GM23338 (cell line): Measurements from ENCODE around the gene ISG15. TPM values are rescaled to one million over a fixed set of nuclear protein-coding genes. Genes with fewer than 3 reads are reported as not detected.

Source experiments
- ATAC-seq: fragments of 200-7000 bp; cut with Tn5 transposase; 3 replicates; pipeline ENCODE4 v1.9.1; 2020
- DNase-seq: peaks from one replicate; pipeline ENCODE4 v3.0.0-alpha.2; 2015; ENCODE audit warnings: low spot score
- H2AFZ ChIP-seq: fragments of 200-600 bp; sonication (generic); 2 replicates; pipeline ENCODE4 v1.8.0; 2016; ENCODE audit warnings: antibody characterized with exemption, mild to moderate bottlenecking, moderate library complexity
- H3F3A ChIP-seq: fragments of 200-600 bp; sonication (generic); replicated peaks from 2 replicates; pipeline ENCODE4 v1.8.0; 2017; ENCODE audit warnings: antibody characterized with exemption, mixed run types, low read depth
- H3K27ac ChIP-seq: fragments of 200-600 bp; sonication (generic); 2 replicates; pipeline ENCODE4 v1.6.1; 2016; ENCODE audit warnings: low read depth
- H3K27me3 ChIP-seq: fragments of 200-600 bp; sonication (generic); 2 replicates; pipeline ENCODE4 v1.8.0; 2016; ENCODE audit warnings: mild to moderate bottlenecking, mixed run types, moderate library complexity; ENCODE audit not compliant: insufficient read depth
- H3K36me3 ChIP-seq: fragments of 200-600 bp; sonication (generic); 2 replicates; pipeline ENCODE4 v1.8.0; 2016; ENCODE audit warnings: mild to moderate bottlenecking; ENCODE audit not compliant: insufficient read depth
- H3K4me1 ChIP-seq: fragments of 200-600 bp; sonication (generic); 2 replicates; pipeline ENCODE4 v1.8.0; 2016; ENCODE audit warnings: mild to moderate bottlenecking, moderate library complexity; ENCODE audit not compliant: insufficient read depth
- H3K4me2 ChIP-seq: fragments of 200-600 bp; sonication (generic); 2 replicates; pipeline ENCODE4 v1.7.1; 2017; ENCODE audit warnings: mixed run types
- H3K4me3 ChIP-seq: fragments of 200-600 bp; sonication (generic); 2 replicates; pipeline ENCODE4 v1.6.1; 2016; ENCODE audit warnings: mixed run types
- H3K79me2 ChIP-seq: fragments of 200-600 bp; sonication (generic); replicated peaks from 2 replicates; pipeline ENCODE4 v1.8.0; 2017; ENCODE audit warnings: mild to moderate bottlenecking; ENCODE audit not compliant: insufficient read depth
- H3K9me2 ChIP-seq: fragments of 200-600 bp; sonication (generic); 2 replicates; pipeline ENCODE4 v1.8.0; 2017; ENCODE audit not compliant: insufficient read depth
- H4K20me1 ChIP-seq: fragments of 200-600 bp; sonication (generic); replicated peaks from 2 replicates; pipeline ENCODE4 v1.8.0; 2017; ENCODE audit warnings: mild to moderate bottlenecking; ENCODE audit not compliant: insufficient read depth
- H3K27ac Mint-ChIP-seq: 2 replicates; pipeline ENCODE4 v1.8.0; 2020; ENCODE audit warnings: inconsistent platforms, mild to moderate bottlenecking, moderate library complexity, mixed read lengths
- H3K27me3 Mint-ChIP-seq: 3 replicates; pipeline ENCODE4 v1.8.0; 2022; ENCODE audit warnings: low read depth, mild to moderate bottlenecking, moderate library complexity, mixed read lengths, inconsistent platforms; ENCODE audit not compliant: insufficient read depth, poor library complexity
- H3K36me3 Mint-ChIP-seq: 3 replicates; pipeline ENCODE4 v1.8.0; 2021; ENCODE audit warnings: low read depth, mild to moderate bottlenecking, inconsistent platforms, moderate library complexity, mixed read lengths
- H3K4me1 Mint-ChIP-seq: 3 replicates; pipeline ENCODE4 v1.8.0; 2020; ENCODE audit warnings: mild to moderate bottlenecking, inconsistent platforms, mixed read lengths
- H3K4me3 Mint-ChIP-seq: 3 replicates; pipeline ENCODE4 v1.8.0; 2021; ENCODE audit warnings: moderate library complexity, mild to moderate bottlenecking, inconsistent platforms, mixed read lengths
- H3K9me3 Mint-ChIP-seq: 3 replicates; pipeline ENCODE4 v1.8.0; 2020; ENCODE audit warnings: moderate library complexity, mild to moderate bottlenecking, inconsistent platforms, mixed read lengths
- CREB1 ChIP-seq: fragments of 250-450 bp; sonication (Bioruptor Pico); IDR thresholded peaks from 2 replicates; pipeline ENCODE4 v1.5.0; 2020; ENCODE audit warnings: low read depth, mild to moderate bottlenecking, moderate library complexity
- EZH2 ChIP-seq: fragments of 200-600 bp; sonication (generic); IDR thresholded peaks from one replicate; pipeline ENCODE4 v1.8.0; 2017; ENCODE audit warnings: antibody characterized with exemption, mild to moderate bottlenecking, low read depth; ENCODE audit not compliant: unreplicated experiment
- EZH2phosphoT487 ChIP-seq: fragments of 200-600 bp; sonication (generic); IDR thresholded peaks from one replicate; pipeline ENCODE4 v1.8.1; 2018; ENCODE audit warnings: antibody characterized with exemption; ENCODE audit not compliant: unreplicated experiment
- JUNB ChIP-seq: IDR thresholded peaks from one replicate; pipeline ENCODE4 v1.6.1; 2016; ENCODE audit warnings: antibody characterized with exemption; ENCODE audit not compliant: unreplicated experiment
- NANOG ChIP-seq: IDR thresholded peaks from 2 replicates; pipeline ENCODE4 v1.6.1; 2016; ENCODE audit warnings: antibody characterized with exemption, borderline replicate concordance
- POLR2AphosphoS5 ChIP-seq: IDR thresholded peaks from 2 replicates; pipeline ENCODE4 v1.6.1; 2016; ENCODE audit warnings: antibody characterized with exemption, low read depth
- REST ChIP-seq: IDR thresholded peaks from one replicate; pipeline ENCODE4 v1.6.1; 2018; ENCODE audit warnings: antibody characterized with exemption; ENCODE audit not compliant: unreplicated experiment
- STAT1 ChIP-seq: IDR thresholded peaks from one replicate; pipeline ENCODE4 v1.6.1; 2016; ENCODE audit warnings: antibody characterized with exemption; ENCODE audit not compliant: unreplicated experiment
- ZNF114 ChIP-seq: fragments of 250-450 bp; sonication (Bioruptor Pico); IDR thresholded peaks from 2 replicates; pipeline ENCODE4 v1.5.0; 2020; ENCODE audit warnings: mild to moderate bottlenecking, moderate library complexity
- ZNF331 ChIP-seq: fragments of 250-450 bp; sonication (Bioruptor Pico); IDR thresholded peaks from 2 replicates; pipeline ENCODE4 v1.5.0; 2020; ENCODE audit warnings: low read depth, mild to moderate bottlenecking, moderate library complexity
- ZNF462 ChIP-seq: fragments of 250-450 bp; sonication (Bioruptor Pico); IDR thresholded peaks from 2 replicates; pipeline ENCODE4 v1.5.0; 2020; ENCODE audit warnings: mild to moderate bottlenecking, moderate library complexity
- polyA plus RNA-seq: library from polyadenylated mRNA; unstranded; fragments of >200 nt; fragmentation: Nextera tagmentation; extraction: Ambion mirVana; gene quantifications from 2 replicates; pipeline ENCODE4 v1.2.1, GENCODE V29; 2016
- total RNA-seq: library from RNA; depleted of rRNA; stranded (reverse); fragments of >200 nt; shearing (Covaris generic); gene quantifications from 2 replicates; pipeline ENCODE4 v1.2.3, GENCODE V29; 2014

Gene ISG15
- total and polyA plus RNA-seq, 2 experiments from 2014 or later, result 52.9 to 101 TPM

DNA sequence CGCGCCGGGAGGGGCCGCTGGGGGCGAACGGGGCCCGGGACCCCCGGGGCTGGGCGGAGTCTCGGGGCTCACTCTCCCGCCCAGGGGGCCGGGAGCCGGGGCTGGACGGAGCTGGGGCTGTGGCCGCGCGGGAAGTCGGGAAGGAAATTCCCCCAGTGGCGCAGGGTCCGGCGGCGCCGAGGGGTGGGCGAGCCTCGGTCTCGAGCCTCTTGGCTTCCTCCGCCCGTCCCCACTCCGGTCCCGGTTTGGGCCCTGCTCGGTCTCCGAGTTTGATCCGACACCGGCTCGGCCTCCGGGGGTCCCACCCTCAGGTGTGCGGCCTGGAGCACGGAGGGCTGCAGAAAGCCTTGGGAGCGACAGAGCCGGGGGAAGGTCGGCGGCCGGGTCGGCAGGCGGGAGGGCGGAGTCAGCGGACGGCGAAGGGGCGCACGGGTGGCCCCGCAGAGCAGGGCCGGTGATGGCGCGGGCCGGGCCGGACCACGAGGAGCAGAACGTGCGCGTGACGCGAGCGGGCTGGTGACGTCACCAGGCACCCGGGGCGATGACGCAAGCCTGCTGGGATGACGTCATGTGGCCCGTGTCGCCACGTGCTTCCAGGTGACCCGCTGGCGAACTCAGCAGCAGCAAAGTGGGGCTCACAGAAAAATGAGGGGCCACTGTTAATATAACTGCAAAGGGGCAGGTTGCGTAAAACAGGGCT lies 12.8 kb upstream of the ISG15 start:
- ATAC-seq, result peak; percentile 21
- Mint-ChIP-seq H3K27ac (no peak overlapping the region), H3K9me3 (peaks cover 2% of the 10 kb centered on the region; the same call in 1 of the 3 replicates), H3K27me3 (peaks cover 73% of the 10 kb centered on the region), H3K4me1 (peaks cover 16% of the 10 kb centered on the region), H3K4me3 (peak overlapping the region; percentile 71), H3K36me3 (no peaks in the 10 kb centered on the region; the same call in 2 of the 3 replicates)
- no peaks in the 10 kb centered on the region for H4K20me1 ChIP-seq
- no peaks in the 10 kb centered on the region for H3K36me3 ChIP-seq
- H2AFZ ChIP-seq, result no peak overlapping the region
- peaks cover 91% of the 10 kb centered on the region for H3K27me3 ChIP-seq
- no peaks in the 10 kb centered on the region for H3K9me2 ChIP-seq
- H3F3A ChIP-seq, result peaks cover 6% of the 10 kb centered on the region; the same call in 1 of the 2 replicates
- H3K79me2 ChIP-seq, result no peaks in the 10 kb centered on the region
- peaks cover 16% of the 10 kb centered on the region for H3K4me1 ChIP-seq
- no peak overlapping the region for H3K27ac ChIP-seq
- peak overlapping the region; percentile 88 for H3K4me2 ChIP-seq
- peak overlapping the region; percentile 71 for H3K4me3 ChIP-seq
- TF ChIP-seq REST (no peak), CREB1 (CRISPR knock-in tag) (peak; percentile 100), ZNF331 (CRISPR knock-in tag) (no peak), NANOG (no peak), ZNF462 (CRISPR knock-in tag) (no peak), EZH2phosphoT487 (no peak), POLR2AphosphoS5 (peak; percentile 56), ZNF114 (CRISPR knock-in tag) (no peak), STAT1 (no peak), JUNB (no peak), EZH2 (no peak)
- peak; percentile 73 for DNase-seq
